ENCODE measurements around the gene PTPRN2. TPM values are rescaled to one million over a fixed set of nuclear protein-coding genes. Genes with fewer than 3 reads are reported as not detected.
"Not testable (repeated sequence)": the region's sequence is repeated elsewhere in the genome, so short reads cannot be mapped to it uniquely, and the experiment has no call there.

PTPRN2 gene
- total RNA-seq, 1 donor from 2014 or later = 15.4 TPM

DNA sequence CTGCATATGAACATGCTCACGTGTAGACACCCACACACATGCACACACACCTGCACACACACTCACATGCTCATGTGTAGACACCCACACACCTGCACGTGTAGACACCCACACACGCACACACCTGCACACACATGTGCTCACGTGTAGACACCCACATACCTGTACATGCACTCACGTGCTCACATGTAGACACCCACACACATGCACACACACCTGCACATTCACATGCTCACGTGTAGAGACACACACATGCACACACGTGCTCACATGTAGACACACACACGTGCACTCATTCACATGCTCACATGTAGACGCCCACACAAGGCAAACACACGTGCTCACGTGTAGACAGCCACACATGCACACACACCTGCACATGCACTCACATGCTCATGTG lies 275.8 kb downstream of the PTPRN2 start:
- Mint-ChIP-seq H3K27ac (no peak overlapping the region), H3K9me3 (peaks cover 10% of the 10 kb centered on the region), H3K4me3 (peak overlapping the region; percentile 14), H3K36me3 (peaks cover 4% of the 10 kb centered on the region), H3K27me3 (no peaks in the 10 kb centered on the region), H3K4me1 (ENCODE audit: unreplicated experiment) (no peaks in the 10 kb centered on the region)
- no peak for DNase-seq (ENCODE audit: extremely low spot score, unreplicated experiment)
- TF ChIP-seq CTCF (conservative IDR thresholded peaks at IDR 0.05) = no peak

DNA sequence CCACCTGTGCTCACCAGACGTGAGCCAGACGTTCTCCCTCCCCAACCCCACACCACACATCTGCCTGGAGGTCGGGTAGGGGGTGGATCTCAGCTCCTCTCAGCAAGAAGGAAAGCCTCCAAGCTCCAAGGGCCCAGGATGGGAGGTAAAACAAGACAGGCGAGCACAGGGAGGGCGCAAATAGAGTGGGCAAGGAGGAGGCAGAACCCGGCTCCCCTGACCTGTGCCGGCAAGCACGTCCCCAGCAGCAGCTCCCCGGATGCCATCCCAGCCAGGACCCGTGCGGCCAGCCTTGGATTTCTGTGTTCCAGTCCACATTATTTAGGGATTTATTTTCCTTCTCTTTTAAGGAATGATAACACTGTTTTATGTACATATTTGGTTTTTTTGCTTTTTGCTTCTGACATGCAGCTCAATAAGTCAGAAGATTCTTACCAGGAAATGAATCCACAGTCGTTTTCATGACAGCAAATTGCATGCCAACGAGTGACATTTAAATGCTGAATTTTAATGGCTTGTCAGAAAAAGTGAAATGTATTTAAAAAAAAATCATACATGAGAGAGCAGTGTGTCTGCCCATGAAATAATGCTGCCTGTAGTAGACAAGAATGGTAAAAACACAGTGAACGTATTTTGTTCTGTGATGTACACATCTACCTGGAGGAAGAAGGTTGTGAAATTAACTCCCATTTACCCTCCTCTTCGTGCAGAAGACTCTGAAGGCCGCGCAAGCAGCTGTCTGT lies 276.5 kb downstream of the PTPRN2 start:
- peaks cover 4% of the 10 kb centered on the region for H3K36me3 Mint-ChIP-seq
- peaks cover 10% of the 10 kb centered on the region for H3K9me3 Mint-ChIP-seq
- no peak for TF ChIP-seq CTCF (conservative IDR thresholded peaks at IDR 0.05)
- no peak overlapping the region for H3K4me3 Mint-ChIP-seq
- H3K27ac Mint-ChIP-seq = no peak overlapping the region
- H3K27me3 Mint-ChIP-seq = no peaks in the 10 kb centered on the region
- no peaks in the 10 kb centered on the region for H3K4me1 Mint-ChIP-seq (ENCODE audit: unreplicated experiment)
- DNase-seq (ENCODE audit: extremely low spot score, unreplicated experiment) = no peak

- H3K9me3 Mint-ChIP-seq = peaks cover 5% of the 10 kb centered on the region
- no peak overlapping the region for H3K27ac Mint-ChIP-seq
- DNase-seq (ENCODE audit: extremely low spot score, unreplicated experiment) = no peak
- peaks cover 4% of the 10 kb centered on the region for H3K36me3 Mint-ChIP-seq
- no peak overlapping the region for H3K4me3 Mint-ChIP-seq
- no peaks in the 10 kb centered on the region for H3K27me3 Mint-ChIP-seq
- TF ChIP-seq CTCF (conservative IDR thresholded peaks at IDR 0.05) = no peak
- H3K4me1 Mint-ChIP-seq (ENCODE audit: unreplicated experiment) = no peaks in the 10 kb centered on the region
Measured at GRCh38 chr7:158309868-158310763, 277.5 kb downstream of the PTPRN2 start.

DNA sequence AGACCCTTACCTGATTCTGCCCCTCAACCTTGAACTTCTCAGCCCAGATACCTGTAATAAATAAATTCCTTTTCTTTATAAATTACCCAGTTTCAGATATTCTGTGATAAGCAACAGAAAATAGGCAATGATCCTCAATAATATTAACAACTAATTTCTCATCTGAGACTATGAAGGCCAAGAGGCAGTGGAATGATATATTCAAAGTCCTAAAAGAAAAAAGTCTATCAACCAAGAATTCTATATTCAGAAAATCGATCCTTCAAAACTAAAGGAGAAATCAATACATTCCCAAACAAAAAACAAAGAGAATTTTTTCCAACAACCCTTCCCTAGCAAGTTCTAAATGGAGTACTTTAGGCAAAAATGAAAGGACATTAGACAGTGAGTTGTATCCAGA lies 279.6 kb downstream of the PTPRN2 start:
- Mint-ChIP-seq H3K9me3 (peaks cover 5% of the 10 kb centered on the region), H3K4me3 (no peak overlapping the region), H3K4me1 (ENCODE audit: unreplicated experiment) (no peaks in the 10 kb centered on the region), H3K27ac (no peak overlapping the region), H3K27me3 (peaks cover 4% of the 10 kb centered on the region), H3K36me3 (peaks cover 4% of the 10 kb centered on the region)
- TF ChIP-seq CTCF (conservative IDR thresholded peaks at IDR 0.05) = no peak
- no peak for DNase-seq (ENCODE audit: extremely low spot score, unreplicated experiment)

DNA sequence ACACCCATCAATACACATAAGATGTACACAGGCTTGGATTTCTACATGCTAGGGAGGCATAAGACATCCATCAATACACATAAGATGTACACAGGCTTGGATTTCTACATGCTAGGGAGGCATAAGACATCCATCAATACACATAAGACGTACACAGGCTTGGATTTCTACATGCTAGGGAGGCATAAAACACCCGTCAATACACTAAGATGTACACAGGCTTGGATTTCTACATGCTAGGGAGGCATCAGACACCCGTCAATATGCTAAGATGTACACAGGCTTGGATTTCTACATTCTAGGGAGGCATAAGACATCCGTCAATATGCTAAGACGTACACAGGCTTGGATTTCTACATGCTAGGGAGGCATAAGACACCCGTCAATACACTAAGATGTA lies 283.6 kb downstream of the PTPRN2 start:
- not testable (repeated sequence) for H3K36me3 Mint-ChIP-seq; DNase-seq (ENCODE audit: extremely low spot score, unreplicated experiment)

DNA sequence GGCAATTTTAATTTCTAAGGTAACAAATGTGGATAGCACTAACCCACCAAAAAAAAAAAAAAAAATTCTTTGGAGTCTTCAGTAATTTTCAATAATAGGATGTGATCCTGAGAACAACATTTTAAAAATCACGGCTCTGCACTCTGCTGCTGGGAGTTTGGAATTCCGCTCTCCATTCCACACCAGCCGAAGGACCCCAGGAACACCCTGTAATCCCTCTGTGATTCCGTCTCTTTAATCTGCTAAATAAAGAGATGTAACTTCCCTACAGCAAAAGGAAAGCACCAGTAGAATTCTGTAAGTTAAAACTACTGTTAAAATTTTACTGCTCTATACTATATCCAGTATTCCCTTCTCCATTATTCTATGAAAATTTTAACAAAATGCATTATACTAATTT lies 284.5 kb downstream of the PTPRN2 start:
- no peak for DNase-seq (ENCODE audit: extremely low spot score, unreplicated experiment)
- no peaks in the 10 kb centered on the region for H3K36me3 Mint-ChIP-seq

More for the DNA sequence above, 283.6 kb downstream of the PTPRN2 start:
- H3K4me3 Mint-ChIP-seq; H3K27me3 Mint-ChIP-seq; H3K4me1 Mint-ChIP-seq (ENCODE audit: unreplicated experiment); H3K9me3 Mint-ChIP-seq; H3K27ac Mint-ChIP-seq: not testable (repeated sequence)

More for the DNA sequence above, 284.5 kb downstream of the PTPRN2 start:
- peaks cover 5% of the 10 kb centered on the region for H3K9me3 Mint-ChIP-seq
- no peak overlapping the region for H3K4me3 Mint-ChIP-seq
- TF ChIP-seq CTCF (conservative IDR thresholded peaks at IDR 0.05) = no peak
- peaks cover 4% of the 10 kb centered on the region for H3K27me3 Mint-ChIP-seq
- H3K27ac Mint-ChIP-seq = no peak overlapping the region
- H3K4me1 Mint-ChIP-seq (ENCODE audit: unreplicated experiment) = no peaks in the 10 kb centered on the region

Measured in type B pancreatic cell (in vitro differentiated cells).